H1 (cell line): Measurements from ENCODE around the gene NDC1. TPM values are rescaled to one million over a fixed set of nuclear protein-coding genes. Genes with fewer than 3 reads are reported as not detected.

Source experiments
- CTCF ChIA-PET: fragments of 300-600 bp; sonication (Branson Sonifier 250); formaldehyde crosslinking; loops from one replicate; lab custom pipeline; 2021; ENCODE audit not compliant: partially characterized antibody; lab: Charles Lee
- POLR2A ChIA-PET: fragments of 300-600 bp; sonication (Branson Sonifier 250); formaldehyde crosslinking; loops from one replicate; lab custom pipeline; 2021; ENCODE audit warnings: inconsistent platforms; ENCODE audit not compliant: partially characterized antibody; lab: Charles Lee
- DNase-seq, 2 experiments: peaks; one replicate each; pipeline versions ENCODE4 v3.0.0 to v3.0.0-alpha.2; 2010 to 2022; ENCODE audit warnings: low spot score in 2 of 2, low read depth in 1 of 2, mixed read lengths in 1 of 2
- FAIRE-seq: peaks from 2 replicates; lab custom pipeline; 2011; peaks lifted over from hg19 to GRCh38; lab: Jason Lieb, UNC
- H2AFZ ChIP-seq: 2 replicates; pipeline ENCODE4 v1.8.1; 2012; ENCODE audit warnings: low read length, inconsistent platforms
- H2AK5ac ChIP-seq: 2 replicates; pipeline ENCODE4 v1.6.1; 2013; ENCODE audit warnings: low read depth, low read length
- H2BK120ac ChIP-seq: replicated peaks from 2 replicates; pipeline ENCODE3; 2013; ENCODE audit warnings: low read depth, low read length, inconsistent platforms
- H2BK12ac ChIP-seq: 2 replicates; pipeline ENCODE4 v1.6.1; 2013; ENCODE audit warnings: low read depth, low read length
- H2BK15ac ChIP-seq: 2 replicates; pipeline ENCODE4 v1.6.1; 2013; ENCODE audit warnings: low read length
- H2BK20ac ChIP-seq: 2 replicates; pipeline ENCODE4 v1.6.1; 2013; ENCODE audit warnings: low read length
- H2BK5ac ChIP-seq: 2 replicates; pipeline ENCODE4 v1.6.1; 2013; ENCODE audit warnings: low read depth, low read length
- H3K14ac ChIP-seq: 2 replicates; pipeline ENCODE4 v1.6.1; 2013; ENCODE audit warnings: inconsistent platforms; ENCODE audit not compliant: insufficient read length
- H3K18ac ChIP-seq: 2 replicates; pipeline ENCODE4 v1.6.1; 2013; ENCODE audit warnings: low read length; ENCODE audit errors: extremely low read depth
- H3K23ac ChIP-seq: 2 replicates; pipeline ENCODE4 v1.6.1; 2013; ENCODE audit warnings: inconsistent platforms; ENCODE audit not compliant: insufficient read length
- H3K23me2 ChIP-seq: 2 replicates; pipeline ENCODE4 v1.6.1; 2013; ENCODE audit warnings: low read depth, low read length
- H3K27ac ChIP-seq: 2 replicates; pipeline ENCODE4 v1.6.1; 2011; ENCODE audit warnings: low read depth, low read length, inconsistent platforms
- H3K27me3 ChIP-seq, 4 experiments: replicated peaks in 1 of 4; 1 replicate in 1 of 4; 2 replicates in 3 of 4; pipeline versions ENCODE4 v1.6.1 to v1.8.1; 2011 to 2013; ENCODE audit warnings: low read length in 3 of 4, mild to moderate bottlenecking in 3 of 4, inconsistent platforms in 2 of 4, mixed read lengths in 2 of 4, moderate library complexity in 1 of 4; ENCODE audit not compliant: control insufficient read depth in 3 of 4, insufficient read depth in 3 of 4; ENCODE audit errors: extremely low read depth in 1 of 4
- H3K36me3 ChIP-seq, 4 experiments: 2 replicates each; pipeline versions ENCODE4 v1.6.1 to v1.8.1; 2011 to 2013; ENCODE audit warnings: mild to moderate bottlenecking in 4 of 4, low read length in 3 of 4, moderate library complexity in 2 of 4, control low read depth in 1 of 4, inconsistent platforms in 1 of 4; ENCODE audit not compliant: insufficient read depth in 4 of 4, control insufficient read depth in 2 of 4
- H3K4ac ChIP-seq: replicated peaks from 2 replicates; pipeline ENCODE3; 2013; ENCODE audit warnings: low read length, low read depth, mixed read lengths, inconsistent platforms; ENCODE audit not compliant: insufficient read length
- H3K4me1 ChIP-seq, 4 experiments: replicated peaks in 1 of 4; 1 replicate in 1 of 4; 2 replicates in 3 of 4; pipeline versions ENCODE4 v1.6.1 to v1.8.1; 2011 to 2013; ENCODE audit warnings: low read length in 3 of 4, inconsistent platforms in 2 of 4, mixed read lengths in 1 of 4; ENCODE audit not compliant: insufficient read depth in 4 of 4, control insufficient read depth in 3 of 4
- H3K4me2 ChIP-seq, 2 experiments: 2 replicates each; pipeline versions ENCODE4 v1.6.1 to v1.8.1; 2011 to 2013; ENCODE audit warnings: low read depth in 2 of 2, low read length in 2 of 2, control low read depth in 1 of 2, inconsistent platforms in 1 of 2, mild to moderate bottlenecking in 1 of 2; ENCODE audit not compliant: insufficient read depth in 1 of 2
- H3K4me3 ChIP-seq, 4 experiments: fragments of 200-600, 300-600 bp in 1 of 4; sonication (generic), shearing (Covaris generic), sonication (Bioruptor Twin) in 1 of 4; 2 replicates each; pipeline versions ENCODE4 v1.5.1 to v1.8.1; 2011 to 2016; ENCODE audit warnings: low read length in 4 of 4, low read depth in 3 of 4, control low read depth in 2 of 4, inconsistent platforms in 2 of 4, mild to moderate bottlenecking in 2 of 4, mixed read lengths in 1 of 4, moderate library complexity in 1 of 4; ENCODE audit not compliant: insufficient read depth in 2 of 4; ENCODE audit errors: extremely low read depth in 1 of 4
- H3K56ac ChIP-seq: replicated peaks from 2 replicates; pipeline ENCODE3; 2013; ENCODE audit warnings: low read depth, mild to moderate bottlenecking, mixed read lengths, low read length, inconsistent platforms; ENCODE audit not compliant: insufficient read length
- H3K79me1 ChIP-seq: 2 replicates; pipeline ENCODE4 v1.6.1; 2013; ENCODE audit warnings: low read depth, low read length, control low read depth
- H3K79me2 ChIP-seq, 2 experiments: 2 replicates each; pipeline versions ENCODE4 v1.6.1 to v1.8.1; 2012 to 2013; ENCODE audit warnings: low read length in 2 of 2, mild to moderate bottlenecking in 2 of 2, inconsistent platforms in 1 of 2; ENCODE audit not compliant: insufficient read depth in 2 of 2, control insufficient read depth in 1 of 2
- H3K9ac ChIP-seq, 4 experiments: replicated peaks in 1 of 4; 1 replicate in 1 of 4; 2 replicates in 3 of 4; pipeline versions ENCODE4 v1.6.1 to v1.8.1; 2011 to 2013; ENCODE audit warnings: low read depth in 3 of 4, low read length in 3 of 4, control low read depth in 2 of 4, mild to moderate bottlenecking in 2 of 4, moderate library complexity in 2 of 4, inconsistent platforms in 1 of 4; ENCODE audit errors: extremely low read depth in 1 of 4
- H3K9me3 ChIP-seq, 2 experiments: 2 replicates each; pipeline versions ENCODE4 v1.6.1 to v1.8.1; 2012 to 2013; ENCODE audit warnings: mild to moderate bottlenecking in 2 of 2, moderate library complexity in 2 of 2, control low read depth in 1 of 2, inconsistent platforms in 1 of 2, low read depth in 1 of 2, low read length in 1 of 2, mixed read lengths in 1 of 2; ENCODE audit not compliant: insufficient read depth in 2 of 2
- H4K20me1 ChIP-seq, 2 experiments: replicated peaks in 1 of 2; 2 replicates each; pipeline versions ENCODE3 to v1.8.1; 2011 to 2013; ENCODE audit warnings: inconsistent platforms in 2 of 2, low read length in 2 of 2, mild to moderate bottlenecking in 1 of 2; ENCODE audit not compliant: insufficient read depth in 2 of 2, control insufficient read depth in 1 of 2
- H4K5ac ChIP-seq: 2 replicates; pipeline ENCODE4 v1.6.1; 2013; ENCODE audit warnings: low read length, low read depth, mixed read lengths, inconsistent platforms; ENCODE audit not compliant: insufficient read length
- H4K8ac ChIP-seq: 2 replicates; pipeline ENCODE4 v1.8.0; 2013; ENCODE audit warnings: mild to moderate bottlenecking, moderate library complexity, low read length, inconsistent platforms; ENCODE audit not compliant: insufficient read depth; ENCODE audit errors: extremely low read depth
- H4K91ac ChIP-seq: replicated peaks from 2 replicates; pipeline ENCODE3; 2013; ENCODE audit warnings: low read length, mixed read lengths, inconsistent platforms; ENCODE audit not compliant: insufficient read length
- ATF3 ChIP-seq: IDR thresholded peaks from 2 replicates; pipeline ENCODE4 v1.6.1; 2011; ENCODE audit warnings: low read depth, mild to moderate bottlenecking, low read length; ENCODE audit not compliant: insufficient read depth
- CBX8 ChIP-seq: fragments of 300-800, 300-1000 bp; sonication (generic); IDR thresholded peaks from 2 replicates; pipeline ENCODE4 v1.7.1; 2016; ENCODE audit warnings: low read depth, low read length, borderline replicate concordance
- CREB1 ChIP-seq: IDR thresholded peaks from 2 replicates; pipeline ENCODE4 v1.6.1; 2012; ENCODE audit warnings: inconsistent platforms
- EZH2 ChIP-seq: fragments of 200-600 bp; sonication (generic); IDR thresholded peaks from 2 replicates; pipeline ENCODE4 v1.7.1; 2012; ENCODE audit warnings: low read depth, mild to moderate bottlenecking, moderate library complexity, low read length, inconsistent platforms; ENCODE audit not compliant: severe bottlenecking
- JUN ChIP-seq: IDR thresholded peaks from 2 replicates; pipeline ENCODE4 v1.6.1; 2011; ENCODE audit warnings: low read depth, mild to moderate bottlenecking, improper control_type of control experiment, low read length
- JUND ChIP-seq: IDR thresholded peaks from 2 replicates; pipeline ENCODE4 v1.6.1; 2011; ENCODE audit warnings: mild to moderate bottlenecking, improper control_type of control experiment, low read length
- NANOG ChIP-seq: IDR thresholded peaks from 2 replicates; pipeline ENCODE4 v1.6.1; 2011; ENCODE audit warnings: low read length, low read depth, mild to moderate bottlenecking, inconsistent platforms; ENCODE audit not compliant: insufficient read depth, poor library complexity, severe bottlenecking
- PHF8 ChIP-seq: fragments of 200-600 bp; sonication (generic); conservative IDR thresholded peaks from 2 replicates; pipeline ENCODE4 v1.7.1; 2012; ENCODE audit warnings: low read depth, mild to moderate bottlenecking, inconsistent platforms, low read length, moderate library complexity
- SAP30 ChIP-seq: fragments of 300-600 bp; sonication (generic); IDR thresholded peaks from 2 replicates; pipeline ENCODE4 v1.7.1; 2012; ENCODE audit warnings: low read length, moderate library complexity, mild to moderate bottlenecking, inconsistent platforms; ENCODE audit not compliant: insufficient read depth, insufficient replicate concordance
- SP1 ChIP-seq: IDR thresholded peaks from 2 replicates; pipeline ENCODE4 v1.6.1; 2011; ENCODE audit warnings: low read depth, low read length
- TAF7 ChIP-seq: optimal IDR thresholded peaks from 2 replicates; pipeline ENCODE3; 2011; ENCODE audit warnings: low read depth, mild to moderate bottlenecking, inconsistent platforms, low read length, moderate library complexity, borderline replicate concordance
- TCF12 ChIP-seq: IDR thresholded peaks from 2 replicates; pipeline ENCODE4 v1.6.1; 2011; ENCODE audit warnings: low read depth, mild to moderate bottlenecking, low read length
- YY1 ChIP-seq: IDR thresholded peaks from 2 replicates; pipeline ENCODE4 v1.6.1; 2011; ENCODE audit warnings: low read depth, mild to moderate bottlenecking, low read length
- WGBS, 2 experiments: shearing (Covaris generic) in 1 of 2; methylation state at CpG; one replicate each; pipeline versions ENCODE4 v1.1.6 to v1.1.7; 2013 to 2015; ENCODE audit warnings: low lambda C conversion rate in 2 of 2, mixed read lengths in 2 of 2, inconsistent platforms in 1 of 2, low coverage in 1 of 2, missing lambda C conversion rate in 1 of 2; ENCODE audit not compliant: insufficient replicate concordance in 2 of 2, insufficient coverage in 1 of 2, insufficient read length in 1 of 2; ENCODE audit errors: extremely low coverage in 1 of 2, missing lambda C conversion rate in 1 of 2; 5-methylcytosine and 5-hydroxymethylcytosine counted together
- polyA plus RNA-seq, 7 experiments: library from polyadenylated mRNA; depleted of rRNA in 3 of 7; stranded (reverse) in 5 of 7; unstranded in 2 of 7; fragments of >200 nt in 5 of 7; fragments of 200-250 nt in 2 of 7; gene quantifications; 1 replicate in 5 of 7; 2 replicates in 1 of 7; 4 replicates in 1 of 7; pipeline versions ENCODE4 v1.2.1 to v1.2.3, GENCODE V29; 2011 to 2013; ENCODE audit warnings: missing spikeins in 2 of 7, mixed read lengths in 2 of 7
- total RNA-seq: library from RNA; stranded (reverse); fragmentation: NEBNext Ultra II Directional; extraction: Animal tissue kit (Norgen Biotek cat#: 25700); gene quantifications from 2 replicates; pipeline ENCODE4 v1.2.1, GENCODE V29; 2021

The NDC1 gene
- total and polyA plus RNA-seq, 2 of the 8 experiments (the other 6 are each of a cell fraction or from before 2014, with no cell fraction given): 62.9 to 66.1 TPM

- H4K20me1 ChIP-seq: peaks cover 0 to 8% of the 10 kb centered on the region in 2 experiments
- no peak overlapping the region for H4K91ac ChIP-seq
- no peak overlapping the region for H3K27ac ChIP-seq
- no peak overlapping the region for H4K8ac ChIP-seq
- H3K4ac ChIP-seq: no peak overlapping the region
- POLR2A ChIA-PET: interaction anchor here (1.3 kb wide), 1 partner anchor 98 kb away, joined by 3 read pairs; no protein-coding TSS in a partner anchor
- H3K4me3 ChIP-seq: no peak overlapping the region
- H3K9me3 ChIP-seq: no peaks in the 10 kb centered on the region
- peaks cover 13% of the 10 kb centered on the region; the same call in 1 of the 2 replicates for H3K23me2 ChIP-seq
- WGBS, 2 experiments: 74% methylated on average over 5 of the region's 5 CpGs; no CpG with 5 or more reads in 1 of the 2 experiments
- no peak overlapping the region for H3K56ac ChIP-seq
- no peak overlapping the region for H2BK15ac ChIP-seq
- H2BK120ac ChIP-seq: no peak overlapping the region
- no peak overlapping the region for H2BK20ac ChIP-seq
- H2BK12ac ChIP-seq: no peak overlapping the region
- H3K4me1 ChIP-seq: peaks cover 0 to 9% (median 3%) of the 10 kb centered on the region in 4 experiments; a peak in 5 of 7 replicates
- no peak overlapping the region for H3K23ac ChIP-seq
- peaks cover 38 to 47% (median 47%) of the 10 kb centered on the region in 4 experiments for H3K27me3 ChIP-seq
- H2AFZ ChIP-seq: no peak overlapping the region
- H3K79me2 ChIP-seq: no peaks in the 10 kb centered on the region
- FAIRE-seq: no peak
- no peak overlapping the region for H4K5ac ChIP-seq
- H3K9ac ChIP-seq: no peak overlapping the region
- CTCF ChIA-PET: interaction anchor here (0.6 to 5.1 kb wide), 12 partner anchors 10 to 286 kb away, joined by 3 to 39 read pairs (median 4); no protein-coding TSS in a partner anchor
- no peak overlapping the region for H3K14ac ChIP-seq
- no peaks in the 10 kb centered on the region for H3K79me1 ChIP-seq
- H2AK5ac ChIP-seq: no peak overlapping the region
- peaks cover 0 to 3% (median 0%) of the 10 kb centered on the region in 4 experiments; a peak in 1 of 8 replicates for H3K36me3 ChIP-seq
- no peak overlapping the region for H3K4me2 ChIP-seq
- no peak overlapping the region for H2BK5ac ChIP-seq
- no peak overlapping the region for H3K18ac ChIP-seq
- no peak for DNase-seq
- TF ChIP-seq JUND (no peak), TAF7 (no peak), NANOG (no peak), ATF3 (no peak), SAP30 (no peak), PHF8 (no peak), JUN (no peak), YY1 (no peak), CBX8 (no peak), CREB1 (no peak), TCF12 (no peak), SP1 (no peak), EZH2 (no peak)
Measured at GRCh38 chr1:53735261-53735660, 102.8 kb downstream of the NDC1 start.
